Cardiac septum (tissue), 1 donor: ENCODE results near the gene PLEKHM3. TPM values are rescaled to one million over a fixed set of nuclear protein-coding genes. Genes with fewer than 3 reads are reported as not detected.
"Not testable (repeated sequence)": the region's sequence is repeated elsewhere in the genome, so short reads cannot be mapped to it uniquely, and the experiment has no call there.

Experiments used
- DNase-seq: peaks from one replicate; pipeline ENCODE4 v3.0.0-alpha.2; 2020; ENCODE audit warnings: low spot score
- intact Hi-C: fragments of 100-400 bp; cut with DNase I; formaldehyde crosslinking; loops from one replicate; pipeline ENCODE4 v1.14.0; 2022
- total RNA-seq: library from RNA; stranded (reverse); fragmentation: NEBNext Ultra II Directional; extraction: Animal tissue kit (Norgen Biotek cat#: 25700); gene quantifications from one replicate; pipeline ENCODE4 v1.2.1, GENCODE V29; 2021
- donor health status: DM: no; HTN: no; CAD: no.

Gene PLEKHM3
- total RNA-seq, 1 donor from 2014 or later: 12.0 TPM

- intact Hi-C loops: no loop called here
- no peak for DNase-seq
Observed at GRCh38 chr2:207933396-207934065, 91.8 kb downstream of the PLEKHM3 start.

- DNase-seq: no peak
- intact Hi-C loops: no loop called here
Observed at GRCh38 chr2:207932106-207932505, 93.2 kb downstream of the PLEKHM3 start.

- intact Hi-C loops: no loop called here
- no peak for DNase-seq
Observed at GRCh38 chr2:207930747-207931146, 94.6 kb downstream of the PLEKHM3 start.

- intact Hi-C loops: no loop called here
- no peak for DNase-seq
Observed at GRCh38 chr2:207929923-207930322, 95.4 kb downstream of the PLEKHM3 start.

- DNase-seq: no peak
- intact Hi-C loops: no loop called here
Observed at GRCh38 chr2:207928079-207928478, 97.2 kb downstream of the PLEKHM3 start.

GRCh38 chr2:207926989-207927300 lies 98.4 kb downstream of the PLEKHM3 start:
- intact Hi-C loops: no loop called here
- DNase-seq: no peak

- DNase-seq: no peak
- intact Hi-C loops: no loop called here
Observed at GRCh38 chr2:207926133-207926988, 99.0 kb downstream of the PLEKHM3 start.

- no peak for DNase-seq
- intact Hi-C loops: no loop called here
Observed at GRCh38 chr2:207925601-207926000, 99.7 kb downstream of the PLEKHM3 start.

- DNase-seq: no peak
- intact Hi-C loops: no loop called here
Observed at GRCh38 chr2:207921606-207922005, 103.7 kb downstream of the PLEKHM3 start.

- DNase-seq: no peak
- intact Hi-C loops: no loop called here
Observed at GRCh38 chr2:207920721-207921120, 104.6 kb downstream of the PLEKHM3 start.

- intact Hi-C loops: no loop called here
- no peak for DNase-seq
Observed at GRCh38 chr2:207920321-207920720, 105.0 kb downstream of the PLEKHM3 start.

GRCh38 chr2:207919164-207919919 lies 106.0 kb downstream of the PLEKHM3 start:
- intact Hi-C loops: no loop called here
- no peak for DNase-seq

GRCh38 chr2:207914716-207915115 lies 110.6 kb downstream of the PLEKHM3 start:
- no peak for DNase-seq
- intact Hi-C loops: no loop called here

- intact Hi-C loops: no loop called here
- no peak for DNase-seq
Observed at GRCh38 chr2:207913772-207914358, 111.5 kb downstream of the PLEKHM3 start.

GRCh38 chr2:207911856-207912255 lies 113.5 kb downstream of the PLEKHM3 start:
- no peak for DNase-seq
- intact Hi-C loops: no loop called here

GRCh38 chr2:207911215-207911614 lies 114.1 kb downstream of the PLEKHM3 start:
- intact Hi-C loops: no loop called here
- DNase-seq: no peak

- DNase-seq, intact Hi-C loops: not testable (repeated sequence)
Observed at GRCh38 chr2:207906495-207906894, 118.8 kb downstream of the PLEKHM3 start.

- intact Hi-C loops: no loop called here
- no peak for DNase-seq
Observed at GRCh38 chr2:207905546-207905945, 119.8 kb downstream of the PLEKHM3 start.

- intact Hi-C loops: no loop called here
- no peak for DNase-seq
Observed at GRCh38 chr2:207903236-207903635, 122.1 kb downstream of the PLEKHM3 start.

- intact Hi-C loops: no loop called here
- DNase-seq: no peak
Observed at GRCh38 chr2:207902821-207903220, 122.5 kb downstream of the PLEKHM3 start.
